Measurements from ENCODE around the gene RPL5. TPM values are rescaled to one million over a fixed set of nuclear protein-coding genes. Genes with fewer than 3 reads are reported as not detected.

The RPL5 gene
- total and polyA plus RNA-seq, 2 of the 4 experiments (the other 2 are of a cell fraction): 1,406 to 1,679 TPM

- H2BK20ac ChIP-seq (ENCODE audit: low read depth, low read length): no peak overlapping the region
- H3K4me1 ChIP-seq (ENCODE audit: control insufficient read depth, insufficient read depth, low read length): peaks cover 5% of the 10 kb centered on the region; the same call in 1 of the 2 replicates
- H3K18ac ChIP-seq (ENCODE audit: low read depth, low read length): no peak overlapping the region
- no peak overlapping the region for H2AK5ac ChIP-seq (ENCODE audit: low read depth, low read length)
- no TSS peak for BruUV-seq (replicated peaks)
- dilution Hi-C loops (cut with HindIII; ENCODE audit: low sequenced_read_pairs, unreplicated experiment) (no loop called here), in situ Hi-C loops (cut with MboI; ENCODE audit: low sequenced_read_pairs) (no loop called here), intact Hi-C loops (cut with micrococcal nuclease) (no loop called here)
- no peak overlapping the region for H2BK120ac ChIP-seq (ENCODE audit: low read depth, low read length)
- H4K5ac ChIP-seq (ENCODE audit: low read depth, low read length): no peak overlapping the region
- no peak overlapping the region for H3K4me2 ChIP-seq (ENCODE audit: low read depth, low read length)
- H3K4ac ChIP-seq (ENCODE audit: low read depth, low read length): no peak overlapping the region
- no peaks in the 10 kb centered on the region for H3K9me3 ChIP-seq (ENCODE audit: control insufficient read depth, insufficient read depth, low read length)
- H3K23ac ChIP-seq (ENCODE audit: low read depth, low read length): no peak overlapping the region
- no peak overlapping the region for H2BK5ac ChIP-seq (ENCODE audit: low read depth, low read length, poor library complexity, severe bottlenecking)
- peak; percentile 56 for DNase-seq
- H2AFZ ChIP-seq (replicated peaks; ENCODE audit: low read length, poor library complexity): no peak overlapping the region
- no peak overlapping the region for H3K4me3 ChIP-seq (ENCODE audit: insufficient read depth, low read depth, low read length)
- no peak overlapping the region for H2AK9ac ChIP-seq (replicated peaks; ENCODE audit: low read depth, low read length, poor library complexity)
- no peaks in the 10 kb centered on the region for H3K27me3 ChIP-seq (ENCODE audit: control insufficient read depth, insufficient read depth, low read length)
- H4K20me1 ChIP-seq (ENCODE audit: insufficient read depth, low read length): no peaks in the 10 kb centered on the region
- ATAC-seq (ENCODE audit: low read depth): no peak
- CTCF ChIA-PET: no interaction called here
- no peaks in the 10 kb centered on the region for H3K9me1 ChIP-seq (ENCODE audit: insufficient read depth, low read length)
- no peak overlapping the region for H3K9ac ChIP-seq (ENCODE audit: low read depth, low read length)
- H3K27ac ChIP-seq (ENCODE audit: insufficient read depth, low read length): no peak overlapping the region
- H3K14ac ChIP-seq (replicated peaks; ENCODE audit: low read depth, low read length): no peak overlapping the region
- no peak overlapping the region for H2BK15ac ChIP-seq (ENCODE audit: low read depth, low read length)
- H4K8ac ChIP-seq (ENCODE audit: low read depth in 2 of 2, low read length in 2 of 2): no peak overlapping the region
- no peak overlapping the region for H3K56ac ChIP-seq (ENCODE audit: extremely low read depth, insufficient read depth, low read length)
- no peak overlapping the region for H4K91ac ChIP-seq (ENCODE audit: insufficient read depth, low read depth, low read length)
- H3K79me1 ChIP-seq (ENCODE audit: low read depth in 1 of 2, low read length in 2 of 2): no peaks in the 10 kb centered on the region
- POLR2A ChIA-PET (ENCODE audit: unreplicated experiment): no interaction called here
- H3K36me3 ChIP-seq (ENCODE audit: control insufficient read depth, insufficient read depth, low read length): no peaks in the 10 kb centered on the region
- no CpG with 5 or more reads among the region's 3 CpGs for whole genome bisulfite sequencing, 2 experiments (ENCODE audit: extremely low coverage in 2 of 2, insufficient read length in 1 of 2)
- TF ChIP-seq FOS (IDR thresholded peaks at IDR 0.05; ENCODE audit: low read depth, low read length) (no peak), MAFK (IDR thresholded peaks at IDR 0.05; ENCODE audit: low read depth, low read length) (0 out of 2 replicates have a peak, but pooled peaks have one; percentile 28)
Observed at GRCh38 chr1:92820551-92820950, 11.3 kb upstream of the RPL5 start.

All from IMR-90 (cell line).